DOHH2 (cell line): ENCODE results near the gene HSD3B7.

Experiments
- CTCF ChIP-seq: fragments of 200-600 bp; sonication (generic); IDR thresholded peaks from one replicate; pipeline ENCODE4 v1.5.1; 2014; ENCODE audit warnings: antibody characterized with exemption, mild to moderate bottlenecking, low read depth, low read length; ENCODE audit not compliant: poor library complexity, severe bottlenecking
- EZH2phosphoT487 ChIP-seq: fragments of 200-600 bp; sonication (generic); IDR thresholded peaks from 2 replicates; pipeline ENCODE4 v1.6.1; 2017; ENCODE audit warnings: borderline replicate concordance, mild to moderate bottlenecking, antibody characterized with exemption, low read length, moderate library complexity, mixed read lengths

DNA sequence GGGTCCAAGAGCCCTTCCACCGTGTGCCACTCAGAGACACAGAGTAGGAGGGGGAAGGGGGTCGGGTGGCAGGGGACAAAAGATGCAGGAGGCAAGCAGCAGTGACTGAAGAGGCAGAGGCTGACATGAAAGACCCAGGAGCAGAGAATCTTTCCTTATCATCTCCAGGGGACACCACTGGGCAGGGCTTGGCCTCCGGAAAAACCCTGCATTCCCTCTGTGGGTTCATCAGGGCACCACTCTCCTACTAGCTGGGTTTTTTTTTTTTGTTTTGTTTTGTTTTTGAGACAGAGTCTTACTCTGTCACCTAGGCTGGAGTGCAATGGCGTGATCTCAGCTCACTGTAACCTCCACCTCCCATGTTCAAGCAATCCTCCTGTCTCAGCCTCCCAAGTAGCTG, 46.3 kb downstream of the HSD3B7 start:
- TF ChIP-seq CTCF, result no peak
- TF ChIP-seq EZH2phosphoT487, result no peak
